Loucy (cell line): ENCODE data around the gene RAB33A.

Experiments
- H2AFZ ChIP-seq: fragments of 200-600 bp; sonication (generic); 2 replicates; pipeline ENCODE4 v1.6.0; 2016; ENCODE audit warnings: antibody characterized with exemption, mild to moderate bottlenecking, low read length, moderate library complexity
- H3F3A ChIP-seq: fragments of 200-600 bp; 2 replicates; pipeline ENCODE4 v1.6.0; 2016; ENCODE audit warnings: antibody characterized with exemption, low read depth, mild to moderate bottlenecking
- H3K27me3 ChIP-seq: fragments of 200-600 bp; sonication (generic); 2 replicates; pipeline ENCODE4 v1.6.1; 2014; ENCODE audit warnings: low read length, mild to moderate bottlenecking; ENCODE audit not compliant: insufficient read depth, poor library complexity, severe bottlenecking
- H3K36me3 ChIP-seq: fragments of 200-600 bp; sonication (generic); 2 replicates; pipeline ENCODE4 v1.6.1; 2016; ENCODE audit warnings: low read length; ENCODE audit not compliant: insufficient read depth
- H3K4me1 ChIP-seq: fragments of 200-600 bp; sonication (generic); 2 replicates; pipeline ENCODE4 v1.5.1; 2014; ENCODE audit warnings: low read length, mild to moderate bottlenecking; ENCODE audit not compliant: insufficient read depth, poor library complexity, severe bottlenecking
- H3K4me2 ChIP-seq: fragments of 200-600 bp; sonication (generic); 2 replicates; pipeline ENCODE4 v1.6.0; 2014; ENCODE audit warnings: antibody characterized with exemption, low read length, low read depth, mild to moderate bottlenecking; ENCODE audit not compliant: poor library complexity, severe bottlenecking
- H3K4me3 ChIP-seq: fragments of 200-600 bp; sonication (generic); 2 replicates; pipeline ENCODE4 v1.5.1; 2014; ENCODE audit warnings: low read length, mild to moderate bottlenecking, mixed read lengths; ENCODE audit not compliant: poor library complexity, severe bottlenecking
- H3K79me2 ChIP-seq: fragments of 200-600 bp; sonication (generic); 2 replicates; pipeline ENCODE4 v1.6.1; 2014; ENCODE audit warnings: low read length; ENCODE audit not compliant: insufficient read depth
- H3K9ac ChIP-seq: fragments of 200-600 bp; sonication (generic); 2 replicates; pipeline ENCODE4 v1.6.0; 2014; ENCODE audit warnings: mild to moderate bottlenecking, low read depth, low read length, moderate library complexity; ENCODE audit not compliant: poor library complexity, severe bottlenecking
- H3K9me2 ChIP-seq: fragments of 200-600 bp; sonication (generic); replicated peaks from 2 replicates; pipeline ENCODE4 v1.6.1; 2016; ENCODE audit warnings: low read depth, low read length, mixed read lengths
- H3K9me3 ChIP-seq: fragments of 200-600 bp; sonication (generic); 2 replicates; pipeline ENCODE4 v1.6.1; 2014; ENCODE audit warnings: mild to moderate bottlenecking, antibody characterized with exemption, low read length, low read depth; ENCODE audit not compliant: insufficient read depth
- H4K20me1 ChIP-seq: fragments of 200-600 bp; sonication (generic); 2 replicates; pipeline ENCODE4 v1.6.0; 2014; ENCODE audit warnings: antibody characterized with exemption, low read length, mild to moderate bottlenecking; ENCODE audit not compliant: insufficient read depth, poor library complexity, severe bottlenecking
- EZH2phosphoT487 ChIP-seq: fragments of 200-600 bp; IDR thresholded peaks from 2 replicates; pipeline ENCODE4 v1.6.1; 2018; ENCODE audit warnings: antibody characterized with exemption, mild to moderate bottlenecking, moderate library complexity, borderline replicate concordance
- TF ChIP-seq, protein P1 (sequence below): fragments of 200-600 bp; sonication (generic); conservative IDR thresholded peaks from 2 replicates; pipeline ENCODE4 v1.5.1; 2014; ENCODE audit warnings: mild to moderate bottlenecking, antibody characterized with exemption, low read length

Gene RAB33A

DNA sequence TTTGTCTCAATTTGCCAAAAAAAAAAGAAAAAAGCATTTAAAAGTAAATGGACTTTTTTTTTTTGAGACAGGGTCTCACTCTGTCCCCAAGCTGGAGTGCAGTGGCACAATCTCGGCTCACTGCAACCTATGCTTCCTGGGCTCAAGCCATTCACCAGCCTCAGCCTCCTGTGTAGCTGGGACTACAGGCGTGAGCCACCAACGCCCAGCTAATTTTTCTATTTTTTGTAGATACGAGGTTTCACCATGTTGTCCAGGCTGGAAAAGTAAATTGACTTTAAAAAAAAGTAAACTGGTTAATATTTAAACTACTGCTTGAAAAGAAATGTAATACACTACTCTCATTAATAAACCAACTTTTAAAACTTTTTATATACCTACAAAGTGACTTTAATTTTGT is 12.0 kb upstream of the RAB33A start:
- no peak overlapping the region for H3K4me3 ChIP-seq
- H3K4me2 ChIP-seq = peak overlapping the region; percentile 24
- H3K79me2 ChIP-seq = peaks cover 44% of the 10 kb centered on the region
- peaks cover 8% of the 10 kb centered on the region for H3K4me1 ChIP-seq
- no peaks in the 10 kb centered on the region for H3K27me3 ChIP-seq
- H3K36me3 ChIP-seq = no peaks in the 10 kb centered on the region
- no peak overlapping the region for H3K9ac ChIP-seq
- H3K9me2 ChIP-seq = no peaks in the 10 kb centered on the region
- peaks cover 7% of the 10 kb centered on the region for H4K20me1 ChIP-seq
- no peak overlapping the region for H2AFZ ChIP-seq
- TF ChIP-seq, protein P1, sequence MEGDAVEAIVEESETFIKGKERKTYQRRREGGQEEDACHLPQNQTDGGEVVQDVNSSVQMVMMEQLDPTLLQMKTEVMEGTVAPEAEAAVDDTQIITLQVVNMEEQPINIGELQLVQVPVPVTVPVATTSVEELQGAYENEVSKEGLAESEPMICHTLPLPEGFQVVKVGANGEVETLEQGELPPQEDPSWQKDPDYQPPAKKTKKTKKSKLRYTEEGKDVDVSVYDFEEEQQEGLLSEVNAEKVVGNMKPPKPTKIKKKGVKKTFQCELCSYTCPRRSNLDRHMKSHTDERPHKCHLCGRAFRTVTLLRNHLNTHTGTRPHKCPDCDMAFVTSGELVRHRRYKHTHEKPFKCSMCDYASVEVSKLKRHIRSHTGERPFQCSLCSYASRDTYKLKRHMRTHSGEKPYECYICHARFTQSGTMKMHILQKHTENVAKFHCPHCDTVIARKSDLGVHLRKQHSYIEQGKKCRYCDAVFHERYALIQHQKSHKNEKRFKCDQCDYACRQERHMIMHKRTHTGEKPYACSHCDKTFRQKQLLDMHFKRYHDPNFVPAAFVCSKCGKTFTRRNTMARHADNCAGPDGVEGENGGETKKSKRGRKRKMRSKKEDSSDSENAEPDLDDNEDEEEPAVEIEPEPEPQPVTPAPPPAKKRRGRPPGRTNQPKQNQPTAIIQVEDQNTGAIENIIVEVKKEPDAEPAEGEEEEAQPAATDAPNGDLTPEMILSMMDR = no peak
- TF ChIP-seq EZH2phosphoT487 = no peak
- H3K9me3 ChIP-seq = no peaks in the 10 kb centered on the region
- H3F3A ChIP-seq = no peaks in the 10 kb centered on the region

DNA sequence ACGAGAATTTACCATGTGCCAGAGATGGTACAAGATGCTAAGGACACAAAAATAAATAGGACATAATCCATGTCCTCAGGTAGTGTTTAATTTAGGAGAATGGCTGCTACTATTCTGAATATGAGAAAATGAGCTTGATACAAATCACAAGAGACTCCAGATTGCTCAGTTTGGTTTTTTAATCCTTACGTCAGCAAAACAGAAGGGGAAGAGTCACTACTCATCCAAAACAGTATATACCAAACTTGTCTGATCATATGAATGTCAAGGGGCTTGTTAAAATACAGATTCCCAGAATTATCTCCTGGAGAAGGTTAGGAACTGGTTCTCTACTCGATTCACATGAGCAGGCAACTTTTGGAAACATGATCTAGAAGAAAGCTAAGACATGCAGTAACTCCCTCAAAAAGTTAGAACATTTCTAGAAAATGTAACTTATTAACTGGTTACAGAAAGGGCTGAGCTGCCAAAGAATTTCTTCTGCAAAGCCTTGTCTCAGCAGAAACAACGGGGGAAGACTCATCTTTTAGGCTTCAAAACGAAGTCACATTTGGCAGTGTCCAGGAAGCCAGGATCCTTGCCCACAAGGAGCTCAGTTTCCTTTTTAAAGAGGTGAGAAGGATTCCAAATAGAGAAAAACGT is 9.5 kb upstream of the RAB33A start:
- H4K20me1 ChIP-seq = peaks cover 7% of the 10 kb centered on the region
- peak overlapping the region; percentile 91 for H3K4me2 ChIP-seq
- H3K27me3 ChIP-seq = no peaks in the 10 kb centered on the region
- no peaks in the 10 kb centered on the region for H3F3A ChIP-seq
- peaks cover 13% of the 10 kb centered on the region for H3K4me1 ChIP-seq
- peaks cover 58% of the 10 kb centered on the region for H3K79me2 ChIP-seq
- TF ChIP-seq, protein P1 = no peak
- no peak for TF ChIP-seq EZH2phosphoT487
- no peaks in the 10 kb centered on the region for H3K36me3 ChIP-seq
- H3K9me3 ChIP-seq = no peaks in the 10 kb centered on the region
- H3K9ac ChIP-seq = peak overlapping the region; percentile 38
- H2AFZ ChIP-seq = no peak overlapping the region
- peak overlapping the region; percentile 31 for H3K4me3 ChIP-seq
- no peaks in the 10 kb centered on the region for H3K9me2 ChIP-seq

DNA sequence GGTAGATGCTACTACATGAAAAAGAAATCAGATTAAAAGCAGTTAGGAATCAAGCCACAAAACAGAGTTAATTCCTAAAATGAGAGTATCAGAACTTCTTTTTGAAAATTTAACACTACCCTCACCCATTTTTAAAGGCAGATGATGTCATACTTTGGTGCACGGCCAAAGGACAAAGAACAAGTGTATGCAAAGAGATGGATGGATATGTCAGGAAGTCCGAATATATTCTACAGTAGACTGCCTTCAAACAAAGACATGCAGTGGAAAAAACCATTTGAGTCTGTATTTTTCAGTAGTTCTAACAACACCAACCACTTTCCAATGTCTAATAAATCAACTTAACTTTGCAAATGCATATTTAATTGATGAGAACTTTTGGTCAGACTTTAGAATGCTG is 8.4 kb upstream of the RAB33A start:
- peaks cover 64% of the 10 kb centered on the region for H3K79me2 ChIP-seq

More for the DNA sequence above, 8.4 kb upstream of the RAB33A start:
- Histone ChIP-seq H3K36me3 (no peaks in the 10 kb centered on the region), H3K4me1 (peaks cover 14% of the 10 kb centered on the region), H3K4me2 (peak overlapping the region; percentile 91), H2AFZ (no peak overlapping the region), H3K4me3 (no peak overlapping the region), H3K27me3 (no peaks in the 10 kb centered on the region), H3F3A (no peaks in the 10 kb centered on the region), H3K9ac (no peak overlapping the region), H3K9me3 (no peaks in the 10 kb centered on the region), H4K20me1 (peaks cover 7% of the 10 kb centered on the region), H3K9me2 (no peaks in the 10 kb centered on the region)
- TF ChIP-seq EZH2phosphoT487 = no peak
- TF ChIP-seq, protein P1 = no peak
